Fibroblast of skin of right quadriceps (primary cell): ENCODE results near the gene LY9.

Source experiments
- DNase-seq: peaks from one replicate; pipeline ENCODE4 v3.0.0-alpha.2; 2013

Gene LY9

DNA sequence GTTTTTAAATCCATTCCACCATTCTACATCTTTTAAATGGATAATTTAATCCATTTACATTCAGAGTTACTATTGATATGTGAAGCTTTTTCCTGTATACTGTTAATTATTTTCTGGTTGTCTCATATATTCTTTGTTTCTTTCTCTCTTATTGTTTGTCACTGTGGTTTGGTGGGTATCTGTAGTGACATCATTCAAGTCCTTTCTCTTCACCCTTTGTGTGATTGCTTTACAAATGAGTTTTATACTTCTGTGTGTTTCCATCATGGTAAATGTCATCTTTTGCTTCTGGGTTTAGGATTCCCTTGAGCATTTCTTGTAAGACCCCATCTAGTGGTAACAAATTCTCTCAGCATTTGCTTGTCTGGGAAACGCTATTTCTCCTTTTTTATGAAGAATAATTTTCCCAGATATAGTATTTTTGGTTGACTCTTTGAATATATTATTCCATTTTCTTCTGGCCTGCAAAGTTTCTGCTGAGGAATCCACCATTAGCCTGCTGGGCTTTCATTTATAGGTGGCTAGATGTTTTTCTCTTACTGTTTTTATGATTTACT, 10.2 kb downstream of the LY9 start:
- no peak for DNase-seq

GRCh38 chr1:160806784-160807183, 10.8 kb downstream of the LY9 start:
- DNase-seq = no peak

DNA sequence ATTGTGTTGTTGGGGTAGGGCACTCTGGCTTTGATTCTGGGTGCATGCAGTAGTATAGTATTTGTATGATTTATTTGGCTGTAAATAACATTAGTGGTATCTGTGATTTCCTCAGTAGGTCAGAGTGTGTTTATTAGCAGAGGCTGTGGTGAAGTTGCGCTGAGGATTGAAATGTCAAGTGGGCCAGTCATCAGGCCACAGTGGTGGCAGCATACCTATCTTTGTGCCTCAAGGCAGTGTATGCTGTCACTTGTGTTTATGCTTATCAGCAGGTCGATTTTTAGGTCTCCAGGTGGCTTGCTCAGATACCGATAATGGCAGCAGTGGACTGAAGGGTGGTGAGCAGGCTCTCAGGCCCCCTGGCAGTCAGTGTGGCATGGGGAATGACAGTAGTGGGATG, 11.3 kb downstream of the LY9 start:
- no peak for DNase-seq

- DNase-seq = no peak
Observed at GRCh38 chr1:160807738-160808137, 11.8 kb downstream of the LY9 start.

- DNase-seq = no peak
Observed at GRCh38 chr1:160808289-160808688, 12.3 kb downstream of the LY9 start.

DNA sequence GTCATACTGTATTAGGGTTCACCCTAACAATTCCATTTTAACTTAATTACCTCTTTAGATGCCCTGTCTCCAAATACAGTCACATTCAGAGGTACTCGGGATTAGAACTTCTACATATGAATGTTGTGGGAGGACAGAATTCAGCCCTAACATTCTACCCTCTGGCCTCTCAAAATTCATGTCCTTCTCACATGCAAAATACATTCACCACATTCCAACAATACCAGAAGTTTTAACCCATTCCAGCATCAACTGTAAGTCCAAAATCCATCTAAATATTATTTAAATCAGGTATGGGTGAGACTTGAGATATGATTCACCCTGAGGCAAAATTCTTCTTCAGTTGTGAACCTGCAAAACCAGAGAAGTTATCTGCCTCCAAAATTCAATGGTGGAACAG, 14.5 kb downstream of the LY9 start:
- DNase-seq = no peak

GRCh38 chr1:160811147-160811546, 15.2 kb downstream of the LY9 start:
- DNase-seq = no peak

GRCh38 chr1:160813215-160813614, 17.2 kb downstream of the LY9 start:
- DNase-seq = no peak

- no peak for DNase-seq
Observed at GRCh38 chr1:160814316-160814715, 18.3 kb downstream of the LY9 start.

DNA sequence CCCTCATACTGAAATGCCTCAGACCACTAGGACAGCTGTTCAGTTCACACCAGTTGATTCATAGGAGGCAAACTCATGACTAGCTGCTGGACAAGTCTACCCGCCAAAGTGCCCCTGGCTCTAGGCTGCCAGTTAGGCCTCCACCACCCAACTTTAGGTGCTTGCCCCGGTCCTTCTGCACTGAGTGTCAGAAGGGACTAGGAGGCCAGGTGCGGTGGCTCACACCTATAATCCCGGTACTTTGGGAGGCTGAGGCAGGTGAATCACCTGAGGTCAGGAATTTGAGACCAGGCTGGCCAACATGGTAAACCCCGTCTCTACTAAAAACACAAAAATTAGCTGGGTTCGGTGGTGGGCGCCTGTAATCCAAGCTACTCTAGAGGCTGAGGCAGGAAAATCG, 18.9 kb downstream of the LY9 start:
- DNase-seq = no peak

DNA sequence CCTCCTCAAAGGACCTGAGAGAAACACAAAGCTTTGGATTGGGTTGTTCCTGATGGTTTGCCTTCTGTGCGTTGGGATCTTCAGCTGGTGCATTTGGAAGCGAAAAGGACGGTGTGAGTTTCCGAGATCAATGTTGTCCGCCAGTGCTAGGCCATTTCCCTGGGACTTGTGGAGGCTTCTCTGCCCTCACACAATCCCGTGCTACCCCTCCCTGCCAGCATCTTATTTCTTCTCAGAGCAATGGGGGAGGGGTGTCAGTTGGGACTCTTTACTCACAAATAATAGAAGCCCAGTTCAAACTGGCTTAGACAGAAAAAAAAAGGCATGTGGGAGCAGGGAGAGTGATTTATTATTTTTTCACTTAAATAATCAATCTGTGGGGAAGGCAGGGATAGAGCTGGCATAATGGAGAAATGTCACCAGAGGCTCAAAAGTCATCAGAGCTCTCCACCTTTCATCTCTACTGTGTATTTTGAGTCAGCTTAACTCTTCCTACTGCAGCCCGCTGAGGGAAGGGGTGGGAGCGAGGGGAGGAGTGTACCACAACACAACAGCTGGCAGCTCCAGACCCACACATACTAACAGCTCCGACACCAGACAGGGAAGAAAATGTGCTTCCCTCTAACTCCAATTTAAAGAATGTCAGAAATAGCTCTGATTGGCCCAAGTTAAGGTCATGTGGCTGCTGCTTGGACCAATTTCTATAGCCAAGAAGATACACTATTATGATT, 22.4 kb downstream of the LY9 start:
- no peak for DNase-seq

- DNase-seq = no peak
Observed at GRCh38 chr1:160819186-160819585, 23.2 kb downstream of the LY9 start.

DNA sequence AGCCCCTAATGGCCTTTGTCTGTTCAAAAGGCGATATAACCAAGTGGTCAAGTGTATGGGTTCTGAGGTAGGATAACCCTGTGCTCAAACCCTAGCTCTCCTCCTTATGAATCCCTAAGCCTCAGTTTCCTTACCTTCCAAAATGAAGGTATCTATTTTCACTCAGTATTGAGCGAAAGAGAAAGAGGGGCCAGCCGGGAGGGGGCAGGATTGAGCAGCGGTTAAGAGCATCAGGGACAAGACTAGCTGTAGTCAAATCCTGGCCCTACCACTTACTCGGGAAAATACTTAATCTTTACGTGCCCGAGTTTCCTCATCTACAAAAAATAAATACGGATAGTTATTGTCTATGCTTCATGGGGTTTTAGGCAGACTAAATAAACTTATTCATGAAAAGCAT, 25.7 kb downstream of the LY9 start:
- no peak for DNase-seq

- DNase-seq = no peak
Observed at GRCh38 chr1:160823296-160823695, 27.3 kb downstream of the LY9 start.

GRCh38 chr1:160826546-160826945, 30.6 kb downstream of the LY9 start:
- DNase-seq = no peak

DNA sequence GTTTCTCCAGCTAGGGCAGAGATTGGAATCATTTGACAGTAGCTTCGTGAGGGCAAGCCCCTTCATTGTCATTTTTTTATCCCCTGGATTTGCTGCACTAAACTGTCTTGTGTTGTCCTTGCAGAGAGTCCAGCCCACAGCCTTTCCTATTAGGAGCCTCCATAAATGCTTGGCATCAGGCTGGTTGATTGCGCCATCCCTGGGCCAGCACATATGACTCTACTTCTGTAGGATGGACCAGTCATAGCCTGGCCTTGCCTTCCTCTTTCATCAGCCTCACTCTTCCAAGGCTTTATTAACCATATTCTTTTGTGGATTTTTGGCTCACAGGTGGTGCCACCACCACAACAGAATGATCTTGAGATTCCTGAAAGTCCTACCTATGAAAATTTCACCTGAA, 31.4 kb downstream of the LY9 start:
- no peak for DNase-seq

GRCh38 chr1:160829766-160830165, 33.8 kb downstream of the LY9 start:
- no peak for DNase-seq

DNA sequence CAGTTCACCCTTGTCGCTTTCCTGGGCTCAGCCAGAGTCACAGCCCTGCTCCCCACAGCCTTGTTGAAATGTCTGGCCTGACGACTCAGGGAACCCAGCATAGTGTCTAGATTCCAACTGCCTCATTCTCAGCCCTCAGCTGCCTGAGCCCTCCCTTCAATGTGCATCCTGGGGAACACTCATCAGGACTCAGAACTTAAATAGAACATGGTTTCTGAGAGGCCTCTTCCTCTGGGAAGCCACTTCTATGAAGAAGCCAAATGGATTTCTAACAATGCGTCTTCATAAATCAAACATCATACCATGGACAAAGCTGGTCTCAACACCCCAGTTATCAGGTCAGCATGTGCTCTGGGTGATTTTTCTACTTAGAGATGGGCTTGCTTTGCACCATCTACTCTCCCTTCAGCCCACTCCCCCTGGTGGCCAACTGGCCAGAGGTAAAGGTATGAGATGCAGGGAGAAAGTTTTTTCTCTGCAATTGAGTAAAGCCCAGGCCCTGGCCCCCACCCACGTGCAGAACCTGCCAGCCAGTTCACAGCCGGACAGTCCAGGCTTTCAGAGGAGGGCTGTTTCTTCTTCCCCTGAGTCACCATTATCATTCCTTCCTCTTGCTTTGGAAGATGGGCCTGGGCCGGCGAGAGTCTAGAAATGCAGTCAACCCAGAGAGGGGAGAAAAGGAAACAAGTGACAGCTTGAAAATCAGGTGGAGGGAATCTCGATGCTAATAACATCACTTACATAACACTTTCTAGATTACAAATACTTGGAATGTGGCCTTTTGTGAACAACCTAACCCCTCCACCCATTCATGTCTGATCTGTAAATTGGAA, 34.6 kb downstream of the LY9 start:
- no peak for DNase-seq

- no peak for DNase-seq
Observed at GRCh38 chr1:160834945-160835565, 39.1 kb downstream of the LY9 start.

GRCh38 chr1:160835751-160836150, 39.8 kb downstream of the LY9 start:
- DNase-seq = no peak

DNA sequence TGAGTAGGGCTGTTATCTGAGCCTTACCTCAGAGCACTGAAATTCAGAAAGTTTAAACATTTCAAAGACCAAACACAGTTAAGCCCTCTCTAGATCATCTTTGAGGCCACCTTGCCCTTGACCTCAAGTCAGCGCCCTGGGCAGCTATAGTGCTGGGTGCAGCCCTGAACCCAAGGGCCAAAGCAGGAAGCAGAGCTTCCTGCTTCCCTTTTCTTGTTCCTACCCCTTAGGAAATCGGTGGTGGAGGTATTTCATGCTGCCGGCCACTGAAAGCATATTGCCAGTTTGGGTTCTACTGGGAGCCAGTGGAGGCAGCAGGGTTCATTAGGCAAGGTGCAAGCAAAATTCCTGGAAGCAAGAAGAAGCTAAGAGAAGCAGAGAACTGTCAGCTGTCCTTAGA, 40.6 kb downstream of the LY9 start:
- no peak for DNase-seq

- DNase-seq = no peak
Observed at GRCh38 chr1:160836981-160837557, 41.1 kb downstream of the LY9 start.

DNA sequence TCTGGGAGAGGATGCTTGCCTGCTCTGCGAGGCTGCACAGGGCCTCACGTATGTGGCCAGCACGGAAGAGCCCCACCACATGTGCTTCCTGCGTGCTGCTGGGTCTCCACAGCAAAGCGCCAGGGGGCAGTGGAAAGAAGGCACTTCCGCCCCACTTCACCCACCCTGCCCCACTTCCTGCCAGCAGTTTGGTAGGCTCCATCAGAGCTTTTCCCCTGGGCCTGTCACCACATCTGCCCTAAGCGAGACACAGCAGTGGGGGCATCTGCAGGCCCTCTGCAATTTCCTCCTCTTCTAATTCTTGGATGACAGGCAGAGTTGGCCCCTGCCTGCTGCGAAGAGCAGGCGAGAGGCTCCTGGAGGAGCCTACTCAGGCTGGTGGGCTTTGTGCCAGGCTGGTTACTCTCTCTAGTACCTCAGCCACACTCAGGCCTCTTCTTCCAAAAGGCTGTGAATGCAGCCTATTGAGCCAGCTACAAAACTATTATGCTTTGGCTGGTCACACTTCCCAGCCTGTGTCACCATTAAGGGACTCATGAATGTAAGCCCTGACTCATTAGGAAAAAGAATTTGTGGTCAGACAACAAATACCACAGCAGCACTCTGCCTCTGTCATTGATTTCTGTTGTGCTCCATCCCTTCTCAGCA, 41.7 kb downstream of the LY9 start:
- DNase-seq = no peak
